ENCODE results near the gene NISCH.

- no peak for TF ChIP-seq FOXP4 (CRISPR knock-in tag; IDR thresholded peaks at IDR 0.05)
- TF ChIP-seq CTCF (IDR thresholded peaks at IDR 0.05), result no peak
- TF ChIP-seq ETV6 (CRISPR knock-in tag; IDR thresholded peaks at IDR 0.05), result no peak
- no peak for TF ChIP-seq TCF7 (CRISPR knock-in tag; IDR thresholded peaks at IDR 0.05; ENCODE audit: low read depth)
Observed at GRCh38 chr3:52494445-52494844, 39.0 kb downstream of the NISCH start.
